ENCODE measurements around the gene SLC6A5.

DNA sequence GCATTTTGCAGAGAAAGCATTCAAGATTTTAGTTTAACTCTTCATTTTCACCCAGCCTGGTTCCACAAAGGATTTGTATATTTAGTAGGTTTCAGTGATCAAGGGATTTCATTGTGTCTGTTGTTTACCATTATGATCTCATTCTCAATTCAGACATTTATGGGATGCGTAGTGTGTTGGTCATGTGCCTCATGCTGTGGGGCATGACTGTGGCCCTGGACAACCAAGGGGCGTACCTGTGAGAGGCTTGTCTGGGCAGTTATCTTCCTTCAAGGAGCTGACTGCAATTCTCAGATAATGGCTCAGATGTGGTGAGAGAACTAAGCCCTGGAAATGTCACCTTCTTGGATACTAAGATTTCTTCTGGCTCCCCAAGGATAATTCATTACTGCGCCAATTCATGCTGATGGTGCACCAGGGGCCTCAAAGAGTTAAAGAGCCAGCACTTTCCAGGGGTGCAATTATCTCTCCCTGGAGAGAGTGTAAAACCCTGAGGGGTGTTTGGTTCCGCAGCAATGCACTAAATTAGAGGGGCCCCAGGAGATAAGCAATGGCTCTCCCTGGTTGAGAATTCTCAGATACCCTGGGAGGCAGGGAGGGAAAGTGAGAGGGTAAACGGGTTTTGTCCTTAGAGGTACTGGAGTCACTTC, 32.2 kb downstream of the SLC6A5 start:
- TF ChIP-seq, protein P1, sequence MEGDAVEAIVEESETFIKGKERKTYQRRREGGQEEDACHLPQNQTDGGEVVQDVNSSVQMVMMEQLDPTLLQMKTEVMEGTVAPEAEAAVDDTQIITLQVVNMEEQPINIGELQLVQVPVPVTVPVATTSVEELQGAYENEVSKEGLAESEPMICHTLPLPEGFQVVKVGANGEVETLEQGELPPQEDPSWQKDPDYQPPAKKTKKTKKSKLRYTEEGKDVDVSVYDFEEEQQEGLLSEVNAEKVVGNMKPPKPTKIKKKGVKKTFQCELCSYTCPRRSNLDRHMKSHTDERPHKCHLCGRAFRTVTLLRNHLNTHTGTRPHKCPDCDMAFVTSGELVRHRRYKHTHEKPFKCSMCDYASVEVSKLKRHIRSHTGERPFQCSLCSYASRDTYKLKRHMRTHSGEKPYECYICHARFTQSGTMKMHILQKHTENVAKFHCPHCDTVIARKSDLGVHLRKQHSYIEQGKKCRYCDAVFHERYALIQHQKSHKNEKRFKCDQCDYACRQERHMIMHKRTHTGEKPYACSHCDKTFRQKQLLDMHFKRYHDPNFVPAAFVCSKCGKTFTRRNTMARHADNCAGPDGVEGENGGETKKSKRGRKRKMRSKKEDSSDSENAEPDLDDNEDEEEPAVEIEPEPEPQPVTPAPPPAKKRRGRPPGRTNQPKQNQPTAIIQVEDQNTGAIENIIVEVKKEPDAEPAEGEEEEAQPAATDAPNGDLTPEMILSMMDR (IDR thresholded peaks at IDR 0.05; ENCODE audit: borderline replicate concordance, extremely low read depth, low read length, poor library complexity, severe bottlenecking) = no peak
- no peak for TF ChIP-seq EZH2 (IDR thresholded peaks at IDR 0.05; ENCODE audit: borderline replicate concordance, low read depth, low read length, severe bottlenecking)
